GM21576 (cell line): Measurements from ENCODE around the gene FAM107B.
"Not testable (repeated sequence)": the region's sequence is repeated elsewhere in the genome, so short reads cannot be mapped to it uniquely, and the experiment has no call there.

Experiments used
- ATAC-seq: cut with Tn5 transposase; IDR thresholded peaks from one replicate; pipeline ENCODE4 v1.9.1; 2021; ENCODE audit warnings: mild to moderate bottlenecking, moderate library complexity; ENCODE audit not compliant: unreplicated experiment

Gene FAM107B

DNA sequence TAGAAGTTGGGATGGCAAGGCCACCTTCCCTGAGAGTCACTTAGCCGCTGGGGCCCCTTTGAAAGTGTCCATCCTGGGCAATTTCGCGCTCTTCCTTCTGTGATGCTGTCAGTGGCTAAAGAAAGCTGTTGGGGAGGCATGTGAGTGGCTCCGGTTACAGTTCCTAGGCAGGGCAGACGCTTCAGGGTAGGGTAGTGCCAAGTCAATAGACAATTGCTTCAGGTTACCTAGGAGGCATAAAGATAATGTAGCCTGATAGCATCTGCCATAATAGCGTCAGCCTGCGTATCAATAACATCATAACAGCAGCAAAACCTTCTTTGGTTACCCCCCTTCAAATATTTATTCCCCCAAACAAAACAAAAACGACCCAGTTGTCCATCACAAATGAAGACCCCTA is at the start of gene FAM107B:
Gene FAM107B (minus strand): TSS at position 101 of the 400 bp plus-strand sequence. CDS start 234 bp downstream, outside the sequence.
- ATAC-seq: no peak

DNA sequence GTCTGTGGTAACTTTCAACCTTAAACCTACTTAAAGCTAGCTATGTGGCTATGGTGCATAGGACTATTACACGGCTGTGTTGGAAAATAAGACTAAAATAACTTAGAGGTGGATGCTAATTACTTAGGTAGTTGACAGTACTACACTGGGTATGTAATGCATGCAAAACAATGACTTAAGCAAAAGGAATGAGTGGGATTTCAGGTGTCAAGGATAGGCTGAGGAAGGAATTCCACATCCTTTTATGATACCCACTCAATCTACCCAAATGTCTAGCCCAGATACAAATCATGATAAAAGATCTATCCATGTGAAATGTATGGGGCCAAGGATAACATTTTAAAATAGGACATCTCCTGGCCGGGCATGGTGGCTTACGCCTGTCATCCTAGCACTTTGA is 49.3 kb upstream of the FAM107B start:
- ATAC-seq: no peak

DNA sequence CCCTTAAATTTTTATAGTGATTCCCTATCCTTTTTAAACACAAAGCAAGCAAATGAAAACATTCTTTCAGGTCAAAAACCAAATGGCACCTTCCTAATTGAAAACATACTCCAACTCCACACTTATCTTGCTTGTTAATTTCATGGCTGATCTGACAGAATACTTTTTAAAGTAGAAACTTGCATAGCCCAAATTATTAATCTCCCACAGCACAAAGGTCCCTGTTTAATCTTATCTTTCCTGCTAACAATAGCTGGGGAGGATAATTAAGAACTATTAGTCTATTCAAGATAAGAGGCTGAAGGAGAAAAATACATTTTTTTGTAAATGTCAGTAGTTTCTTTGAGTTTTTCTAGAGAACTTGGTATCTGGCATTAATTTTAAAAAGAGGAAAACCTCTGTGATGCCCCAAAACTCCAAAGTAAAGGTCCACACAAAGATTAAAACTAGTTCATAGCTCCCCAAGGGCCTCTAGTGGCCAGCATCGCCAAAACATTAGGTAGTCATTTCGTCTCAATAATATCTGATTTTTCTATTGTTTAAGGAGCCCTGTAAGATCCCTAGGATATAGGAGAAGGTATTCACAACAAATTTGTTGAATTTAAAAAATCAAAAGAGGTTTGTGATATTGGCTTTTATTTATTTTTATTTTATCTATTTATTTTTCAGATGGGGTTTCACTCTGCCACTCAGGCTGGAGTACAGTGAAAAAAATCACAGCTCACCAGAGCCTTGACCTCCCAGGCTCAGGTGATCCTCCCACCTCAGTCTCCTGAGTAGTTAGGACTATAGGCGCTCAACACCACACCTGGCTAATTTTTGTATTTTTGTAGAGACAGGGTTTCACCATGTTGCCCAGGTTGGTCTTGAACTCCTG is 48.4 kb upstream of the FAM107B start:
- ATAC-seq: no peak

DNA sequence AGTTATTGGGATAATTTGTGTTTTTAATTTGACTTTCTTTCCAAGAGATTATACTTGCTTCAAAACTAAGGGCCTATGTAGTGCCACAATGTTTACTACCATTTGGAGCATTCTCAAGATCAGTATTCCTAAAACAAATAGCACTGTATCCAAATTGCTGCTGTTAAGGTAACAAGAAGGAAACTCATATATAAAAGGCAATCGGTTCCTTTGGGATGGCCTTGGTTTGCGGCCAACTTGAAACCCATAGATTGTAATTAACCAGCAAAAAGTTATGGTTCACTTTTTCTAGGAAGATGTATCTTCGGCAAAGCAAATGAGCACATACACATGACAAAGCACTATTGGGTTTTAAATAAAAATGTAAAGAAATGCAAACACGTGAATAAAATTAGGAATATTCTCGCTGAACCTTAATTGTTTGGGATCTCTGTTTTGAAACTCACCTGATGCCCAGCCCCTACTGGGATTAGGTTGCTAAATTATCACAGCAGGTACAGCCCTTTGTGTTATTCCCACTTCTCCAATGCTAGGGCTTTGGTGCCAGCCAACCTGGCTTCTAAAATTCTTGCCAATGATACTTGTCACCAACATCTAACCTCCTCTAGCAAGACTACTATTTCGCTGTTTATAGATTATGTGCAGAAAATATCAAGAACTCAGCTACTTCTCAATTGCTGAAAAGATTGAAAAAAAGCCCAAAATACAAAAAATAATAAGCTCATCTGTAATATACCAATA is 47.1 kb upstream of the FAM107B start:
- ATAC-seq: no peak

DNA sequence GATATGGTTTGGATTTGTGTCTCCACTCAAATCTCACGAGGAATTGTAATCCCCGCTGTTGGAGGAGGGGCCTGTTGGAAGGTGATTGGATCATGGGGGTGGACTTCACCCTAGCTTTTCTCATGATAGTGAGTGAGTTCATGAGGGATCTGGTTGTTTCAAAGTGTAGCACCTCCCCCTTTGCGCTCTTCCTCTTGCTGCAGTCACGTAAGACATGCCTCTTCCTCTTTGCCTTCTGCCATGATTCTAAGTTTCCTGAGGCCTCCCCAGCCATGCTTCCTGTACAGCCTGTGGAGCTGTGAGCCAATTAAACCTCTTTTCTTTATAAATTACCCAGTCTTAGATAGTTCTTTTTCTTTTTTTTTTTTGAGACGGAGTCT is 46.1 kb upstream of the FAM107B start:
- no peak for ATAC-seq

DNA sequence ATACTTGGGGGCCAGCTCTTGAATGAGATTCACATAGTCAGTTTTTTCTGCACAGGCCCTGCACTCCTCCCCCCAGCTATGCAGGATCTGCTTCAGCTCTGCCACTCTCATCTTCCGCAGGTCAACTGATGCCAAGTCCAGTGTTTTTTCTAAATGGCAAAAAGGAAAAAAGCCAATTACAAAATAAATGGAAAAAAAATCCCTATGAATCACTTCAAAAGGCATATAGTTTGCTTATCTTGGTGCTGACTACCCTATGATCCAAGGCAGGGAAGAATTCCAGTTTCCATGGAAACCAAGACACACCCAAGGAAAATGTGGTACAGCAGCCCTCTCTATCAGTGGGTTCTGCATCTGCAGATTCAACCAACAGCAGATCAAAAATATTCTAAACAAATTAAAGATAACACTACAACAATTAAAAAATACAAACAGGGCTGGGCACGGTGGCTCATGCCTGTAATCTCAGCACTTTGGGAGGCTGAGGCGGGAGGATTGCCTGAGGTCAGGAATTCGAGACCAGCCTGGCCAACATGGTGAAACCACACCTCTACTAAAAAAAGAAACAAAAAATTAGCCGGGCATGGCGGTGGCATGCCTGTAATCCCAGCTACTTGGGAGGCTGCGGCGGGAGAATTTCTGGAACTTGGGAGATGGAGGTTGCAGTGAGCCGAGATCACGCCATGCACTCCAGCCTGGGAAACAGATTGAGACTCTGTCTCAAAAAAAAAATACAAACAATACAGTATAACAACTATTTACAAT is 45.5 kb upstream of the FAM107B start:
- ATAC-seq: no peak

DNA sequence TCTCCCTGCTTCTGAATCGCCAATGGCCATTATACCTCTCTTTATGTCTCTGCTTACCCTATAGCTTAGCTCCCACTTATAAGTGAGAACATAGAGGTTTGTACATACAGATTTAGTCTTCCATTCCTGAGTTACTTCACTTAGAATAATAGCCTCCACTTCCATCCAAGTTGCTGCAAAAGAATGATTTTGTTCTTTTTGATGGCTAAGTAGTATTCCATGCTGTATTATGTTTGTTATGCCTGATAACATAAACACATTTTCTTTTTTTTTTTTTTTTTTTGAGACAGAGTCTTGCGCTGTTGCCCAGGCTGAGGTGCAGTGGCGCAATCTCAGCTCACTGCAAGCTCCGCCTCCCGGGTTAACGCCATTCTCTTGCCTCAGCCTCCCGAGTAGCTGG is 42.0 kb upstream of the FAM107B start:
- ATAC-seq: not testable (repeated sequence)

DNA sequence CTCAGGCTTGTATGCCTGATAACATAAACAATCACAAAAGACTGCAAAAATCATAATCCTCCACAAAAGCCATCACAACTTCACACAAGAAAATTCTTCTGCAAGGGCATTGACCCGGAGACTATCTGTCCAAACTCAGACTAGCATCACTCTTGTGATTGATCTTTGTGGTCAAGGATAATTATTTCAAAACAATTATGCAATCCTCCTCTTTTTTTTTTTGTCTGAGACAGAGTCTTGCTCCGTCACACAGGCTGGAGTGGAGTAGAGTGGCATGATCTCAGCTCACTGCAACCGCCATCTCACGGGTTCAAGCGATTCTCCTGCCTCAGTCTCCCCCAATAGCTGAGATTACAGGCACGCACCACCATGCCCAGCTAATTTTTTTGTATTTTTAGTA is 41.0 kb upstream of the FAM107B start:
- ATAC-seq: no peak

DNA sequence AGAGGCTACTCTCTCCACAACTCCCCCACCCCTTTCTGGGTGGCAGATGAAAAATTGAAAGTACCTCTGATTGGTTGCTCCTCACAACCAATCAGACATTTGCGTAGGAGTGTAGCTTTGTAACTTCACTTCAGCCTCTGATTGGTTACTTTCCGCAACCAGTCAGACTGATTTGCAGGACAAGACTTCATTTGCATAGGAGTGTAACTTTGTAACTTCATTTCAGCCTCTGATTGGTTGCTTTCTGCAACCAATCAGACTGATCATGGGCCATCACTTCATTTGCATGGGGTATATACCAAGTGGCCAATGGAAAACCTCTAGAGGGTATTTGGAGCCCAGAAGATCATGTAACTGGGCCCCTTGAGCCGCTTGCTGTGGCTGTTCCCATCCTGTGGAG is 37.6 kb upstream of the FAM107B start:
- ATAC-seq: no peak

DNA sequence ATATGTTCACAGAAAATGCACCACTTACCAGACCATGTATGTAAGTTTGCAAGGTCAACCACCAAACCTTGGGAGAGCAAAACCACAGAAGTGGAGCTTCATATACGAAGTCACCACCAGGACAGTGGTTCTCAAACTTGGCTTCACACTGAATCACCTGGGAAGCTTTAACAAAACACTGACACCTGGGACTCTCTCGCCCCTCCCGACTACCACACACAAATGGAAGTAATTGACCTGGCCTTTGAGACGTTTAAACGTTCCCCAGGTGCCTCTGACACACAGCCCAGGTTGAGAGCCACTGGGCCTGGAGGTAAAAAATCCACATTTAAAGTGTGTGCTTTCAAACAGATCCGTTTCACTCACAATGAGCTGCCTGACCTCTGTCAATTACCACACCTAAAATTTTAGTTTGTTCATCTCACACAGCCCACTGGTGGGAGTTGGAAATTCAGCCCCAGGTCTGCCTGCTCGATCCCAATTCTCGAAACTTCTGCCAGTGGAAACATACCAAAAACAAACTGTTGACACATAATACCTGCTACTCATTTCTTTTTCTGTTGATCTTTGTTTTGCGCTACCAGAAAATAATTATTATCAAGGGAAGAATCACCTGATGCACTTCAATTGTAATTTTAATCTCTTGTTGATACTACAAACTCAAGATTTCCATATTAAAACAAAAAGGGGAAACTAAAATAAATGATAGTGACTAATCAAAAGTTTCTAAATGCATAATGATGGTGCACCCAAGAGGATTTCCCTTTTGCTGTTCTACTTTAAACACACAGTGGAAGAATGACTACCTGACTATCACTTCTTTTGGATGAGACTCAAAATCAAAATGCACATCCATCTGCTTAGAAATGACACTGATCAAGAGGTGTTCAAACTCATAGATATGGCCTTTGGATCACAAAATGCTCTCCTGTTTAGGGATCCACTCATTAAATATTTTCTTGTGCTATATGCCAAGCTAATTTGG is 36.6 kb upstream of the FAM107B start:
- ATAC-seq: no peak

DNA sequence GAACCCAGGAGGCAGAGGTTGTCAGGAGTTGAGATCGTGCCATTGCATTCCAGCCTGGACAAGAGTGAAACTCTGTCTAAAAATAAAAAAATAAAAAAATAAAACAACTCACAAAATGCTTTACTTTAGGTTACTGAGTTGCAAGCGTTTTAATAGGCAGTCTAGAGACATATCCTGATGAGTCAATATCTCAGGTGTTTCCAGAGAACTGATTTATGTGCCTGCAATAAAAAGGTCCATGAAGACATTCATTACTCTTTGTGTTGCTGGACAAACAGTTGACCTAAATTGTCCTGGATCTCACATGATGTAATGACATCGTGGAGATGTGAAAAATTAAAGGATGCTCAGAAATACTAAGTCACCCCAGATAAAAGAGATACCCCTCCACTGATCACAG is 31.6 kb upstream of the FAM107B start:
- ATAC-seq: no peak

DNA sequence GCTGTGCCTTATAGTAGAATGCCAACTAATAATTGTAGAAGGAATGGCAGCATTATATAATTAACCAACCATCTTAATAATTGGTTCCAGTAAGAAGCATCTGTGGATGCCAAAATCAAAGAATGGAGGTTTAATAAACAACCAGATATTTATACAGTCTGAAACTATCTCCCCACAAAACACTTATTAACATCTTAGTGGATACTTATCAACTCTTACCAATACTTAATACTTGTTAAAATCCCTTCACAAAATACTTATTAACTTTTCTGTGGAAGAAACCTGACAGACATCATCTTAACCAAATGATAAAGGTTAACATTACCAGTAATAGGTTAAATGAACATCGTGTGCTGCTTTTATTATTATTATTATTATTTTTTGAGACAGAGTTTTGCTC is 29.1 kb upstream of the FAM107B start:
- ATAC-seq: no peak

DNA sequence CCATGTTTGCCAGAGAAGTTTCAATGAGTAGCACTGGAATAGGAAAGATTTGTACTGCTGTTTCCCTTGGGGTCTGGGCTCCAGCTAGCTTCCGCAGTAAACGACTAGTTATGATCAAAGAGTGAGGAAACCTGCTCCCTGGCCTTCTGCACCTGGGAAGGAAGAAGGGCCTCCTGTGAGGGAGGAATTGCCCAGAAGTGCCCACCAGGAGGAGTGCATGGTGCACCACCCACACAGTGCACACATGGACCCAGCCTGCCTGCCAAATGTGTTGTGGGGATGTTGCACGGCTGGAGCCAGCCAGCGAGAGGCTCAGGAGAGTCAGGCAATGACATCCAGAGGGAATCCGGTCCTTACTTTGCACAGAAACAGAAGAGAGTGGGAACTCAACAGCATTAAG is 27.0 kb upstream of the FAM107B start:
- ATAC-seq: no peak

DNA sequence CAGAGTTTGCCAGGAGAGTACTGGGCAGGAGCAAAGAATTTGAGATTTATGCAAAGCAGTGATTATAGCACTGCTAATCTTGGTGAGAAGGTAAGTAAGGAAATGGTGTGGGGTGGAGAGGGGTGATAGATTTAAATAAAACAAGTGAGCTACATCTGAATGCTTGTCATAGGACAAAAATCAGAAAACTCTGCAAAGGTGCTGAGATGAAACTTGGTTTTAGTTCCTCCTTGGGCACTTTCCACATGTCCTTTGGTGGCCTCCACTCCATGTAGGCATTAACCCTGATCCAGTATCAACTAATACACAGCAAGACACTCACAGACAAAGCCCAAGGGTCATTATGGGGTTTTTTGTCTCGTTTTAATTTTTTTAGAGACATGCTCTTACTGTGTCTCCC is 25.7 kb upstream of the FAM107B start:
- no peak for ATAC-seq

DNA sequence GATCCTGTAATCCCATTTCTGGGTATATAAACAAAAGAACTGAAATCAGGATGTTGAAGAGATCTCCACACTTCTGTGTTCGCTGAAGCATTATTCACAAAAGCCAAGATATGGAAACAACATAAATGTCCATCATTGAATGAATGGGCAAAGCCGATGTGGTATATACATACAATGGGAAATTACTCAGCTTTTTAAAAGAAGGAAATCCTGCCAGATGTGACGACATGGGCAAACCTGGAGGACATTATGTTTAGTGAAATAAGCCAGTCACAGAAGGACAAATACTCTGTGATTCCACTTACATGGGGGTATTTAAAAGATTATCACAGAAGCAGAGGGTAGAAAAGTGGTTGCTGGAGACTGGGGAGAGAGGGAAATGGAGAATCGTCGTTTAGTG is 23.9 kb upstream of the FAM107B start:
- ATAC-seq: no peak

DNA sequence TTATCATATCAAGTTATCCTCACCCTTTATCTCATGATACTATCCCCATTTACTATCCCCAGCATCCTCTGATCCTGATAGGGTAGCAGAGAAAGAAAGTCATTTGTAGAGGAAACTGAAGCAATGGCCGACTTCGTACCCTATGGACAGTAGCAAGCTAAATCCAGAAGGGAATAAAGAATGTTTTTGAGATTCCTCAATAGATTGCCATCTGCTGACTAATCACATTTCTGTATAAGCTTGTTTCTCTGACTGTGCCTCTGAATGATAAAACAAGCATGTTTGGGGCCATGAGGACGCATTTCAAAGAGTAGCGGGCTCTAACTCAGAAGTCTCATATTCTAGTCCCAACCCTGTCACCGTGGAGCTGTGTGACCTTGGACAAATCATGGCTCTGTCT is 13.2 kb upstream of the FAM107B start:
- no peak for ATAC-seq

DNA sequence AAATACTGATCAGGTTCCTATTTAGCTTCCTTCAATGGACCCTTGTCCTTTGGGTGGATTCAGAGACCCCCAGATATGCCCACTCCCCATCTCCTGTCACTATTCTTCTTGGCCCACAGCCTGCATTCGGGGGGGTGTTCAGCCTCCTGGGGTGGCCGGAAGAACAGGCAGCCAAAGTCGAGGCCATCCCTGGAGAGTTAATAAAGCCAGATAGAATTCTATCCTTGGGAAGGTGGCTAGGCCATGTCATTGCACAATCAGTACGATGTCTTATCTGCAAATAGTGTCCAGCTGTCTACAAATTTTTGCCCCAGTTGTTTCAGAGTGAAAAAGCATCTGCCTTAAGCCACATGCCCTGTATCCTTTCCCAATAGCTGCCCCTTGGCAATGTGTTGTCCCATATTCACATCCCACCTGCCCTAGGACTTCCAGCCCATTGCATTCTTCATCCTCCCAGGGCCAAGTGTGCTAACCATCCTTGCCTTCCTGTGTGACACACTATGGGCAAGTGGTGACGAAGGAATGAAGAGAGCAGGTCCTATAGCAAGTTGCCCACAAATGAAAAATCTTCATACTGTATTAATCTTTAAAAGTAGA is 9.9 kb upstream of the FAM107B start:
- no peak for ATAC-seq

DNA sequence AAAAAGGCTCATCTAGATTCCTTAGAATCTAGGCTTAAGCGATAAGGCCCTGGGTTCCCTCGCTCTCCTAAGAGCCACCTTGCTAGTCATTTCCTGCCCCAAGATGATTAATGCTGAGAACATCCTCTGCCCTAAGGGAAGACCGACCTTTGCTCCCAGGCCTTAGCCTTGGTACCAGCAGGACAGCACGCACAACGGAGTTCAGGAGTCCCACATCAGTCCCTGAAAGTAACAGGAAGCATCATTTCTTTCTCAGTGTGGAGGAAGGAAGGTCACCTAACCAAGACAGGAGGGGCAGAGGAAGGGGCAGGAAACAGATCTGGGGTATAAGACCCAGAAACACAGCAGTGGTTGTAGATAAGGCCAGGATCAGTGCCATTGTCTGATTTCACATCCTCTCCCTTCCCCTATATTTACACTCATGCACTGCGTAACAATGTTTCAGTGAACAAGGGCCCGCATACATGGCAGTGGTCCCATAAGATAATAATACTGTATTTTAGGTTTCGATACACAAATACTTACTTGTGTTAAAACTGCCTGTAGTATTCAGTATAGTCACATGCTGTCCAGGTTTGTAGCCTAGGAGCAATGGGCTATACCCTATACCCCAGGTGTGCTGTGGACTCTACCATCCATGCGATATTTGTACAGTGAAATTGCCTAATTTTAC is 8.1 kb upstream of the FAM107B start:
- ATAC-seq: no peak

DNA sequence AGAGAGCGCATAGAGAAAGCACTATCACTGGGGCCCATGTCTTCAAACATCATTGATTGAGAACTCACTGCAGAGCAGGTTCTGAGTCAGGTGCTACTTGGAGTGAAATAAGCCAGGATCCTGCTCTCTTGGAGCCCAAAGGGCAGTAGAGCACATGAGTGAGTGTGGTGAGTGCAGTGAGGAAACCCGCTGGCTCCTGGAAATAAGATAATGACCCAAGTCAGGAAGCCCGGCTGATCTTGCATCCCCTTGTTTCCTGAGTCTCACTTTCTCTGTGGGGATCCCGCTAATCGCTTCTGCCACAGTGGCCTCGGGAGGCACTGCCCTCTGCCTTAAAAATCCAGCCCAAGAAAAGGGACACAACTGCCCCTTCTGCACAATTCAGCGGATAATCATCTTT is 7.1 kb upstream of the FAM107B start:
- no peak for ATAC-seq
